Stimulated activated CD4-positive, alpha-beta T cell treated with anti-CD3 and anti-CD28 coated beads, Interleukin-2, amount 100 ng/mL, for 48 hours (primary cell): Measurements from ENCODE around the gene USP33.
"Not testable (repeated sequence)": the region's sequence is repeated elsewhere in the genome, so short reads cannot be mapped to it uniquely, and the experiment has no call there.

Experiments used
- DNase-seq, 2 donors: peaks; one replicate each; pipeline ENCODE4 v3.0.0-alpha.2; 2020

Gene USP33

GRCh38 chr1:77668924-77669449, 90.7 kb downstream of the USP33 start:
- no peak for DNase-seq

GRCh38 chr1:77664939-77665516, 94.6 kb downstream of the USP33 start:
- no peak for DNase-seq

- DNase-seq: no peak
These were observed 98.0 kb downstream of the USP33 start for GRCh38 chr1:77661696-77662095.

- no peak for DNase-seq
These were observed 99.6 kb downstream of the USP33 start for GRCh38 chr1:77659879-77660593.

- no peak for DNase-seq
These were observed 101.4 kb downstream of the USP33 start for GRCh38 chr1:77658271-77658670.

GRCh38 chr1:77655431-77655974, 104.1 kb downstream of the USP33 start:
- DNase-seq: no peak

- DNase-seq: no peak
These were observed 106.6 kb downstream of the USP33 start for GRCh38 chr1:77652970-77653516.

GRCh38 chr1:77652268-77652667, 107.4 kb downstream of the USP33 start:
- DNase-seq: no peak

GRCh38 chr1:77649127-77649526, 110.5 kb downstream of the USP33 start:
- no peak for DNase-seq

GRCh38 chr1:77646224-77646623, 113.4 kb downstream of the USP33 start:
- DNase-seq: not testable (repeated sequence)
